AG09309 (cell line): ENCODE data around the gene TBXAS1.

Experiments used
- DNase-seq: peaks from one replicate; pipeline ENCODE4 v3.0.0-alpha.2; 2010; ENCODE audit warnings: low read depth
- H3K4me3 ChIP-seq: 2 replicates; pipeline ENCODE4 v1.5.1; 2011; ENCODE audit warnings: mild to moderate bottlenecking, low read depth, low read length, moderate library complexity; ENCODE audit not compliant: control insufficient read depth
- CTCF ChIP-seq: IDR thresholded peaks from 2 replicates; pipeline ENCODE4 v1.5.1; 2011; ENCODE audit warnings: mild to moderate bottlenecking, low read depth, low read length, inconsistent platforms; ENCODE audit not compliant: insufficient read depth, control insufficient read depth; ENCODE audit errors: missing control alignments

TBXAS1 gene

GRCh38 chr7:139937715-139938114 lies 108.7 kb downstream of the TBXAS1 start:
- H3K4me3 ChIP-seq, result no peak overlapping the region
- DNase-seq, result no peak
- no peak for TF ChIP-seq CTCF

GRCh38 chr7:139940866-139941265 lies 111.8 kb downstream of the TBXAS1 start:
- H3K4me3 ChIP-seq, result no peak overlapping the region
- TF ChIP-seq CTCF, result no peak
- no peak for DNase-seq

GRCh38 chr7:139941421-139941820 lies 112.4 kb downstream of the TBXAS1 start:
- no peak for TF ChIP-seq CTCF
- DNase-seq, result no peak
- no peak overlapping the region for H3K4me3 ChIP-seq

DNA sequence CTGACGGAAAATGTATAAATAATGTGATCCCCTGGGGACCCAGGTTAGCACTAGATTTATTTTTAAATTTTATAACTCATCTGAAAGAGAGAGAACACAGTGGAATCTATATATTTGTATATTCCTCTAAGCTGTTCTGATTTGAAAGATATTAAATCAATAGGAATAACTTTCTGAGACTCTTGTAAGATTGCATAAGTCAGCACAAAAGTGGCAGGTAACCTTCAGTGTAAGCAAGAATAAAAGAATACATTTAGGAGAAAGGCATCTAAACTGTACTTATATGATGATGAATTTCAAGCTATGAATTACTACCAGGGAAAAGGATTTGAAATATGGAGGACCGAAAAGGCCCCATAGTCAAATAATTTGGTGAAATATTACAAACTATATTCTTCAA lies 112.8 kb downstream of the TBXAS1 start:
- DNase-seq, result no peak
- H3K4me3 ChIP-seq, result no peak overlapping the region

DNA sequence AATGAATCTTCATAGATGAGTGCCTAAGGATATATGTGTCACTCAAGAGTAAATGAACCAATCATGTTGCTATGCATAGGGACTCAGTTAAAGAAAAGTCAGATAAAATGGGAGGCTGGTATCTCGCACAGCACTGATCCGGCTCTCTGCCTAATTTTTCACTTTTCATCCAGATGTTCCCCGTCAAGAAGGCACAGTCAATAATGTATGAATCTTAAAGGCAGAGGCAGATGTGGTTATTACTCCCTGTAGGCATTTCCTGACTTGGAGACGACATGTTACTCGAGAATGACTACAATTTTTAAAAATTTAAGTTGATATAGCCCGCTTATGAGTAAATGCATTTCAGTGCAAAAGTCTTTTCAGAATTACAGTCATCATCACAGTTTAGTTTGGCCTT lies 113.6 kb downstream of the TBXAS1 start:
- DNase-seq, result no peak
- no peak for TF ChIP-seq CTCF
- H3K4me3 ChIP-seq, result no peak overlapping the region

More for the DNA sequence above, 112.8 kb downstream of the TBXAS1 start:
- TF ChIP-seq CTCF, result no peak

DNA sequence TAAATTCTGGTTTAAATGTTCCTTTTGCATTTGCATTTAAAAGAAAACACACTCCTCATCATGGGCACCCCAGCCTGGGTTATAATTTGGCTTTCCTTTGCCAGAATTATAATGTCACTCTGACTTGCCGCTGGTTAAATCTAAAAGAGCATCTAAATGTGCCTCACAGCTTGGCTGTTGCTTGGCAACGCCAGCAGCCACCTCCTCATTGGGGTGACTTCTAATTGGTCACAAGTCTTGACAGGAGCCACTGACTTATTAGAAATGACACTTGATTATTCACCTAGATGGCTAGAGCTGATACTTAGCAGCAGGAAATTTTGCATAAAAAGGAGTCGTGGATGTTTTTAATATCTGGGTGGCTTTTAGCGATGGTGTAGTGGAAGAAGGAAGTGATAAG lies 114.3 kb downstream of the TBXAS1 start:
- no peak overlapping the region for H3K4me3 ChIP-seq
- TF ChIP-seq CTCF, result no peak
- DNase-seq, result no peak

- no peak for TF ChIP-seq CTCF
- no peak overlapping the region for H3K4me3 ChIP-seq
- DNase-seq, result no peak
Measured at GRCh38 chr7:139944248-139944647, 115.2 kb downstream of the TBXAS1 start.
